K562 (cell line): ENCODE data around the gene ATP6V0E2. TPM values are rescaled to one million over a fixed set of nuclear protein-coding genes. Genes with fewer than 3 reads are reported as not detected.
A peak's percentile ranks its signal among the peaks of the same experiment; 100 is the strongest.

Source experiments
- ATAC-seq: fragments of 200-7000 bp; cut with Tn5 transposase; 3 replicates; pipeline ENCODE4 v1.9.1; 2020; ENCODE audit warnings: moderate library complexity
- BruUV-seq: library from RNA; stranded (reverse); fragments of 400-500 nt; replicated peaks from 2 replicates; lab custom pipeline; 2021; lab: Mats Ljungman, UMichigan
- CTCF ChIA-PET: fragments of 300-600 bp; formaldehyde crosslinking; extraction: SDS; loops from one replicate; lab custom pipeline; 2021; ENCODE audit warnings: low intra/inter-chr PET ratio; lab: Yijun Ruan, JAX
- POLR2A ChIA-PET: fragments of 300-600, 350-650 bp; sonication (Branson Sonifier 250); formaldehyde crosslinking; extraction: SDS; loops from one replicate; lab custom pipeline; 2021; ENCODE audit warnings: antibody characterized with exemption, inconsistent platforms; lab: Yijun Ruan, JAX
- DNase-seq, 4 experiments: peaks; one replicate each; pipeline versions ENCODE4 v3.0.0 to v3.0.0-alpha.2; 2011 to 2018; ENCODE audit warnings: low spot score in 3 of 4, mixed read lengths in 3 of 4; ENCODE audit errors: extremely low read depth in 1 of 4
- FAIRE-seq: peaks from 2 replicates; lab custom pipeline; 2011; peaks lifted over from hg19 to GRCh38; lab: Jason Lieb, UNC
- H2AFZ ChIP-seq: 2 replicates; pipeline ENCODE4 v1.6.0; 2011; ENCODE audit warnings: low read depth, low read length, control low read depth, inconsistent platforms
- H3K27ac ChIP-seq: fragments of 200-600 bp; 3 replicates; pipeline ENCODE4 v1.8.0; 2011; ENCODE audit warnings: low read depth, mild to moderate bottlenecking, control low read depth, inconsistent platforms, low read length, moderate library complexity, mixed read lengths; ENCODE audit errors: extremely low read depth
- H3K27me3 ChIP-seq, 2 experiments: fragments of 300-600 bp in 1 of 2; 2 replicates in 1 of 2; 3 replicates in 1 of 2; pipeline versions ENCODE4 v1.6.0 to v1.8.0; 2011; ENCODE audit warnings: inconsistent platforms in 2 of 2, low read length in 2 of 2, mild to moderate bottlenecking in 1 of 2, mixed read lengths in 1 of 2, moderate library complexity in 1 of 2; ENCODE audit not compliant: control insufficient read depth in 2 of 2, insufficient read depth in 2 of 2
- H3K36me3 ChIP-seq: fragments of 300-600 bp; 3 replicates; pipeline ENCODE4 v1.8.0; 2011; ENCODE audit warnings: mild to moderate bottlenecking, low read length, inconsistent platforms; ENCODE audit not compliant: control insufficient read depth, insufficient read depth
- H3K4me1 ChIP-seq, 2 experiments: fragments of 200-600 bp in 1 of 2; replicated peaks in 1 of 2; 2 replicates in 1 of 2; 3 replicates in 1 of 2; pipeline versions ENCODE4 v1.5.1 to v1.8.0; 2011; ENCODE audit warnings: inconsistent platforms in 2 of 2, low read length in 2 of 2, mild to moderate bottlenecking in 1 of 2, mixed read lengths in 1 of 2, moderate library complexity in 1 of 2; ENCODE audit not compliant: control insufficient read depth in 2 of 2, insufficient read depth in 2 of 2
- H3K4me2 ChIP-seq: 2 replicates; pipeline ENCODE4 v1.6.1; 2011; ENCODE audit warnings: low read length, control low read depth, inconsistent platforms, mixed read lengths; ENCODE audit not compliant: insufficient read depth
- H3K4me3 ChIP-seq: fragments of 200-600 bp; sonication (generic), shearing (Covaris generic); 2 replicates; pipeline ENCODE4 v1.5.1; 2016; ENCODE audit warnings: control low read depth, inconsistent platforms
- H3K79me2 ChIP-seq: fragments of 200-600 bp; 3 replicates; pipeline ENCODE4 v1.8.0; 2011; ENCODE audit warnings: low read length, inconsistent platforms; ENCODE audit not compliant: control insufficient read depth, insufficient read depth
- H3K9ac ChIP-seq, 2 experiments: 2 replicates each; pipeline versions ENCODE4 v1.6.0 to v1.6.1; 2011; ENCODE audit warnings: low read depth in 2 of 2, low read length in 2 of 2, control low read depth in 1 of 2, inconsistent platforms in 1 of 2, mild to moderate bottlenecking in 1 of 2, mixed read lengths in 1 of 2; ENCODE audit not compliant: insufficient read depth in 1 of 2
- H3K9me1 ChIP-seq: one replicate; pipeline ENCODE4 v1.6.0; 2011; ENCODE audit warnings: inconsistent platforms, mild to moderate bottlenecking, low read length, moderate library complexity; ENCODE audit not compliant: control insufficient read depth, insufficient read depth
- H3K9me3 ChIP-seq: replicated peaks from 2 replicates; pipeline ENCODE4 v1.5.1; 2011; ENCODE audit warnings: low read depth, low read length, inconsistent platforms; ENCODE audit not compliant: control insufficient read depth, insufficient read depth
- H4K20me1 ChIP-seq: replicated peaks from 2 replicates; pipeline ENCODE4 v1.6.1; 2011; ENCODE audit warnings: low read length, inconsistent platforms, mixed read lengths; ENCODE audit not compliant: control insufficient read depth, insufficient read depth
- RBBP5 ChIP-seq: fragments of 200-600 bp; sonication (generic); IDR thresholded peaks from 2 replicates; pipeline ENCODE4 v1.6.1; 2012; ENCODE audit warnings: borderline replicate concordance, mild to moderate bottlenecking, low read length, control low read depth, inconsistent platforms; ENCODE audit not compliant: insufficient read depth, poor library complexity, severe bottlenecking
- RBFOX2 ChIP-seq: fragments of 200-400 bp; formaldehyde crosslinking; IDR thresholded peaks from 2 replicates; pipeline ENCODE4 v1.6.1; 2017; ENCODE audit warnings: low read depth, mild to moderate bottlenecking, low read length, moderate library complexity
- SPI1 ChIP-seq: IDR thresholded peaks from 2 replicates; pipeline ENCODE4 v1.6.1; 2011; ENCODE audit warnings: low read depth, low read length, control low read depth, borderline replicate concordance
- STAG1 ChIP-seq: sonication (generic); formaldehyde crosslinking; IDR thresholded peaks from 2 replicates; pipeline ENCODE4 v1.5.0; 2020; ENCODE audit warnings: missing genetic modification reagents, borderline replicate concordance
- TCF7L2 ChIP-seq: fragments of 150-350 bp; IDR thresholded peaks from 2 replicates; pipeline ENCODE4 v1.6.1; 2016; ENCODE audit warnings: low read depth, mild to moderate bottlenecking, low read length, moderate library complexity
- WGBS: fragments of 100-300 bp; shearing (Covaris generic); methylation state at CpG from one replicate; pipeline ENCODE4 v1.1.6; 2016; ENCODE audit warnings: low coverage, mixed read lengths; ENCODE audit not compliant: insufficient coverage; ENCODE audit errors: missing lambda C conversion rate; 5-methylcytosine and 5-hydroxymethylcytosine counted together
- in situ Hi-C: fragments of 300-500 bp; cut with MboI; formaldehyde crosslinking; loops from 4 replicates; pipeline ENCODE4 v1.15.0; 2018; ENCODE audit warnings: inconsistent platforms, mixed read lengths
- intact Hi-C: fragments of 100-400 bp; cut with micrococcal nuclease; formaldehyde crosslinking; loops from 2 replicates; pipeline ENCODE4 v1.14.2; 2022
- polyA plus RNA-seq, 8 experiments: library from polyadenylated mRNA; depleted of rRNA in 4 of 8; stranded (reverse) in 5 of 8; unstranded in 3 of 8; fragments of >200 nt; fragmentation: Nextera tagmentation in 2 of 8; fragmentation: Illumina TruSeq in 1 of 8; extraction: Ambion mirVana in 2 of 8; extraction: Trizol in 1 of 8; gene quantifications; 2 replicates each; pipeline versions ENCODE4 v1.2.1 to v1.2.3, GENCODE V29; 2011 to 2014; ENCODE audit warnings: inconsistent platforms in 1 of 8, missing spikeins in 1 of 8
- total RNA-seq, 7 experiments: library from RNA; depleted of rRNA in 6 of 7; stranded (reverse); fragments of >200 nt in 6 of 7; fragmentation: Illumina TruSeq in 2 of 7; extraction: Trizol in 2 of 7; gene quantifications; 2 replicates each; pipeline versions ENCODE4 v1.2.1 to v1.2.3, GENCODE V29; 2011 to 2021; ENCODE audit warnings: low replicate concordance in 1 of 7
- TF ChIP-seq, protein P1 (sequence below): fragments of 450-650 bp; IDR thresholded peaks from 2 replicates; pipeline ENCODE4 v1.6.1; 2016; ENCODE audit warnings: mild to moderate bottlenecking
- TF ChIP-seq, protein P2 (sequence below), 2 experiments: fragments of 450-650 bp; IDR thresholded peaks; 2 replicates each; pipeline ENCODE4 v1.6.1; 2016; ENCODE audit warnings: mild to moderate bottlenecking in 2 of 2, borderline replicate concordance in 1 of 2, low read depth in 1 of 2, moderate library complexity in 1 of 2

ATP6V0E2 gene
- total and polyA plus RNA-seq, 9 of the 15 experiments (the other 6 are each of a cell fraction or from before 2014, with no cell fraction given), result 0.55 to 18.5 (median 10.9) TPM

DNA sequence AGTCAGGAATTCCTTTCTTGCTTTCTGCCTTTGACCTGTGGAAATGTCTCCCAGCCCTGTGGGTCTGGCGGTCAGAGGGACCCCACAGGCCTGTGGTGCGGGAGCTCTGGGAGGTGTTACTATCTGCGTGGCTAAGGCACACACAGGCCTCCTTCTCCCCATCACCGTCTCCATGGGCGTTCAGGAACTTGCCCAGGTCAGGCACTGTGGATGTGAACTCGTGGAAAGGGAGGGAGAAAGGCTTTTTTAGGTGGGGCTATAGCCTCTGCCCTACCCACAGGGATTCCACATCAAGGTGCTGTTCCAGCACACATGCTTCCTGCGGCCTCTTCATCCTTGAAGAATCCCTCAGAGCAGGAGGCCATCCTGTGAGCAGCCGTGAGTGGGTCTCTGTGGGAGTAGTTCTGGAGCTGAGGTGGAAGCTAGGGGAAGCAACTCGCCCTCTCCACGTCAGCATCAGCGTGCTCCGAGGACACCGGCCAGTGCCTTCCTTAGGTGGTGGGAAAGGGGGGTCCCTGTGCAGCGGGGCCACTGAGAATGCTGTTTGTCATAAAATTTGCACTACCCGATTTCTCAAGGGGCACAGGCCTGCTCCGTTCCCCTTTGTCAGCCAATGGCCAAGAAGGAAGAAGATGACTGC lies 7.5 kb upstream of the ATP6V0E2 start (continued):
- TF ChIP-seq, protein P1, sequence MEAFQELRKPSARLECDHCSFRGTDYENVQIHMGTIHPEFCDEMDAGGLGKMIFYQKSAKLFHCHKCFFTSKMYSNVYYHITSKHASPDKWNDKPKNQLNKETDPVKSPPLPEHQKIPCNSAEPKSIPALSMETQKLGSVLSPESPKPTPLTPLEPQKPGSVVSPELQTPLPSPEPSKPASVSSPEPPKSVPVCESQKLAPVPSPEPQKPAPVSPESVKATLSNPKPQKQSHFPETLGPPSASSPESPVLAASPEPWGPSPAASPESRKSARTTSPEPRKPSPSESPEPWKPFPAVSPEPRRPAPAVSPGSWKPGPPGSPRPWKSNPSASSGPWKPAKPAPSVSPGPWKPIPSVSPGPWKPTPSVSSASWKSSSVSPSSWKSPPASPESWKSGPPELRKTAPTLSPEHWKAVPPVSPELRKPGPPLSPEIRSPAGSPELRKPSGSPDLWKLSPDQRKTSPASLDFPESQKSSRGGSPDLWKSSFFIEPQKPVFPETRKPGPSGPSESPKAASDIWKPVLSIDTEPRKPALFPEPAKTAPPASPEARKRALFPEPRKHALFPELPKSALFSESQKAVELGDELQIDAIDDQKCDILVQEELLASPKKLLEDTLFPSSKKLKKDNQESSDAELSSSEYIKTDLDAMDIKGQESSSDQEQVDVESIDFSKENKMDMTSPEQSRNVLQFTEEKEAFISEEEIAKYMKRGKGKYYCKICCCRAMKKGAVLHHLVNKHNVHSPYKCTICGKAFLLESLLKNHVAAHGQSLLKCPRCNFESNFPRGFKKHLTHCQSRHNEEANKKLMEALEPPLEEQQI, result no peak
- TF ChIP-seq RBFOX2 (no peak), TCF7L2 (no peak)
- TF ChIP-seq, all 486 proteins: peak for 4

DNA sequence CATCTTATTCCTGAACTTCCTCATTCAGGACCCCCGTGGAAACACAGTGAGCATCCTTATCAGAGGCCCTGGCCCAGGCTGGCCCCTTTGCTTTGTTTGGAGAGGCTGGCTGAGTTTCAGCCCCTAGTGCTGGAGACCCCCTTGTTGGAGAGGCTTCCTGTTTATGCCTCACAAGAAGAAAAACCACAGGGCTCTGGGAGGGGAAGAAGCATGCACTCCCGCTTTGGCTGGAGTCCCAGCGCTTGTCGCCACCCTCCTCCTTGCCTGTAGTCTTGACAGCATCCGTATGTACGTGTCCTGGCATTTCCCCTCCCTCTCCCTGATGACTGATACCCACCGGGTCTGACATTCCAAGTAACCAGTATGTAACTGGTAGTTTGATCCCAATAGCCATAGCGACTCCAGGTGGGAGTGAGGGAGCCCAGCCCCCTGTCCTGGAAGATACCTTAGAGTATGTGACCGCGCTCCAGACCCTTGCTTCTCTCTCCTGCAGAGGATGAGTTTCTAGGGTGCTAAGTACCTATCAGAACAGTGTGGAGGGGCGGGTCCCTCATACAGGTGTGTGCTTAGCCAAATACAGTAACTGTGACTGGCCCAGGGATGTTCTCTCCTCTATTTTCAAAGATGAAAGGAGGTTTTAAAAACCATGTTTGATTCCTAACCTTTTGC lies 6.9 kb upstream of the ATP6V0E2 start:
- 7% methylated on average over 11 of the region's 11 CpGs for WGBS
- H3K4me1 ChIP-seq, result peaks cover 0 to 10% of the 10 kb centered on the region in 2 experiments; a peak in 2 of 5 replicates
- TF ChIP-seq STAG1 (0 out of 2 replicates have a peak, but pooled peaks have one; percentile 16), RBBP5 (no peak), SPI1 (0 out of 2 replicates have a peak, but pooled peaks have one; percentile 5)
- TF ChIP-seq, protein P2, sequence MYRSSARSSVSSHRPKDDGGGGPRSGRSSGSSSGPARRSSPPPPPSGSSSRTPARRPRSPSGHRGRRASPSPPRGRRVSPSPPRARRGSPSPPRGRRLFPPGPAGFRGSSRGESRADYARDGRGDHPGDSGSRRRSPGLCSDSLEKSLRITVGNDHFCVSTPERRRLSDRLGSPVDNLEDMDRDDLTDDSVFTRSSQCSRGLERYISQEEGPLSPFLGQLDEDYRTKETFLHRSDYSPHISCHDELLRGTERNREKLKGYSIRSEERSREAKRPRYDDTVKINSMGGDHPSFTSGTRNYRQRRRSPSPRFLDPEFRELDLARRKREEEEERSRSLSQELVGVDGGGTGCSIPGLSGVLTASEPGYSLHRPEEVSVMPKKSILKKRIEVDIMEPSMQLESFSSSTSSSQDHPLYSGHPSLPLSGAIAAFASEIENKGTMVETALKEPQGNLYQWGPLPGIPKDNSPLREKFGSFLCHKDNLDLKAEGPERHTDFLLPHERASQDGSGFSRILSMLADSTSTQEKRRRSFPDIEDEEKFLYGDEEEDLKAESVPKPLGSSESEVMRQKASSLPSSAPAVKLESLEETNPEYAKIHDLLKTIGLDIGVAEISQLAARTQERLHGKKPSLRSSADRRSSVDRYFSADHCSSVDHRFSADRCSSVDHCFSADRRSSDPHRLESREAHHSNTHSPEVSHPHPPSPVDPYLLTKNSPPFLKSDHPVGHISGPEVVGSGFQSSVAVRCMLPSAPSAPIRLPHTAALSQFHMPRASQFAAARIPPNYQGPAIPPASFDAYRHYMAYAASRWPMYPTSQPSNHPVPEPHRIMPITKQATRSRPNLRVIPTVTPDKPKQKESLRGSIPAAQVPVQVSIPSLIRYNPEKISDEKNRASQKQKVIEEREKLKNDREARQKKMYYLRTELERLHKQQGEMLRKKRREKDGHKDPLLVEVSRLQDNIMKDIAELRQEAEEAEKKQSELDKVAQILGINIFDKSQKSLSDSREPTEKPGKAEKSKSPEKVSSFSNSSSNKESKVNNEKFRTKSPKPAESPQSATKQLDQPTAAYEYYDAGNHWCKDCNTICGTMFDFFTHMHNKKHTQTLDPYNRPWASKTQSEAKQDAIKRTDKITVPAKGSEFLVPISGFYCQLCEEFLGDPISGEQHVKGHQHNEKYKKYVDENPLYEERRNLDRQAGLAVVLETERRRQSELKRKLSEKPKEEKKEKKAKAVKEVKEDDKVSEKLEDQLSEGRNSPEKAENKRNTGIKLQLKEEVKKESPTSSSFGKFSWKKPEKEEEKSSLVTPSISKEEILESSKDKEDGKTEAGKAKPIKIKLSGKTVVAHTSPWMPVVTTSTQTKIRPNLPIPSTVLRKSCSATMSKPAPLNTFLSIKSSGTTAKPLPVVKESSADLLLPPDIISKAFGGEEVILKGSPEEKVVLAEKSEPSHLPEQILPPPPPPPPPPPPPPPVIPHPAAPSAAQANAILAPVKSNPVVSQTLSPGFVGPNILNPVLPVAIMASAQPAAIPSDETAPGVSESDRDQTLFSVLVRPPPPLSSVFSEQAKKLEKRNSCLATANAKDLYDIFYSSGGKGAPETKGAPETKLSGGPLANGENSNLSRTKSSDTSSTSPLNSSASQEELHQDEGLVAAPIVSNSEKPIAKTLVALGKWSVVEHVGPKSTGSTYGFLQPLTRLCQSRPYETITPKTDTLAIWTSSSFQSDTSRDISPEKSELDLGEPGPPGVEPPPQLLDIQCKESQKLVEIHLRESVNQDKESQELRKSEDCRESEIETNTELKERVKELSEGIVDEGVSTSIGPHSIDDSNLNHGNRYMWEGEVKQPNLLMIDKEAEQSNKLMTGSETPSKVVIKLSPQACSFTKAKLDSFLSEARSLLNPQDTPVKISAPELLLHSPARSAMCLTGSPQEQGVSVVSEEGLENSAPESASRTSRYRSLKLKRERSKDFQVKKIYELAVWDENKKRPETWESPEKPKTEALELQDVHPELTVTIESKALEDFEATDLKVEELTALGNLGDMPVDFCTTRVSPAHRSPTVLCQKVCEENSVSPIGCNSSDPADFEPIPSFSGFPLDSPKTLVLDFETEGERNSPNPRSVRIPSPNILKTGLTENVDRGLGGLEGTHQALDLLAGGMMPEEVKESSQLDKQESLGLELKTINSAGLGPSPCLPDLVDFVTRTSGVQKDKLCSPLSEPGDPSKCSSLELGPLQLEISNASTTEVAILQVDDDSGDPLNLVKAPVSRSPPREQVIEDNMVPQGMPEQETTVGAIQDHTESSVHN (IDR thresholded peaks at IDR 0.05; ENCODE audit: borderline replicate concordance in 1 of 2, low read depth in 1 of 2), result no peak

More for the DNA sequence above, 6.9 kb upstream of the ATP6V0E2 start:
- DNase-seq (no peak), ATAC-seq (no peak), FAIRE-seq (no peak)
- H2AFZ ChIP-seq, result no peak overlapping the region
- H3K9me1 ChIP-seq, result no peaks in the 10 kb centered on the region
- no TSS peak for BruUV-seq
- peaks cover 30% of the 10 kb centered on the region for H4K20me1 ChIP-seq
- no peaks in the 10 kb centered on the region for H3K79me2 ChIP-seq
- H3K4me2 ChIP-seq, result no peak overlapping the region
- no peaks in the 10 kb centered on the region for H3K9me3 ChIP-seq
- ChIA-PET CTCF (no interaction called here), POLR2A (interaction anchor here (1.0 to 1.4 kb wide), 2 partner anchors 15 to 18 kb away, joined by 4 to 6 read pairs; no protein-coding TSS in a partner anchor)
- intact Hi-C loops (no loop called here), in situ Hi-C loops (loop anchor here (25.0 kb wide), 1 partner anchor 170 kb away; no protein-coding TSS in a partner anchor)
- H3K36me3 ChIP-seq, result no peaks in the 10 kb centered on the region
- no peak overlapping the region for H3K27ac ChIP-seq
- no peak overlapping the region for H3K9ac ChIP-seq
- peaks cover 42 to 72% of the 10 kb centered on the region in 2 experiments for H3K27me3 ChIP-seq
- no peak overlapping the region for H3K4me3 ChIP-seq
